MM.1S (cell line): ENCODE data around the gene PDXK.

ENCODE experiments used
- CTCF ChIP-seq: fragments of 300-600 bp; sonication (generic); IDR thresholded peaks from 2 replicates; pipeline ENCODE4 v1.5.1; 2016; ENCODE audit warnings: antibody characterized with exemption, low read length, mixed read lengths
- EZH2 ChIP-seq: fragments of 300-600 bp; sonication (generic); optimal IDR thresholded peaks from 2 replicates; pipeline ENCODE3; 2017; ENCODE audit warnings: low read depth, mild to moderate bottlenecking, antibody characterized with exemption, low read length, mixed read lengths

- TF ChIP-seq CTCF (no peak), EZH2 (no peak)
Measured at GRCh38 chr21:43743947-43744346, 25.0 kb downstream of the PDXK start.
